ENCODE data around the gene LCN10.

DNA sequence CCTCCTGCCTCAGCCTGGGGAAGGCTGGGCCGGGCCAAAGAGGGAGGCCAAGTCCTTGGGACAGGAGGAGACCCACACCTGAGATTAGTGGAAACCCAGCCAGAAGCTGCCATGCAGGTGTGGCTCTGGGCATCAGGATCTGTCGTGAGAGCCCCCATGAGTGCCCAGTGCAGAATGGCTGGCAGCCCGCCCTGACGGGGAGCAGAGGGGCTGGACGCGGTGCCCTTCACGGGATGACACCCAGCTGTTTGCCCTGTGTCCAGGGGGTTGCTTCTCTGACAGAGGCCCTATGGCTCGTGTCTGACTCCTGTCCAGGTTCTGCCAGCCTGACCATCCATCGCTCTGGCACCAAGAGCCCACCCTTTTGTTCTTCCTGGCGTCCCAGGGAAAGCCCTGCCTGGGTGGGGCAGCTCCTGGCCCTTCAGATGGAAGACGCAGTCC lies 21.8 kb downstream of the LCN10 start:
- TF ChIP-seq EZH2phosphoT487 (IDR thresholded peaks at IDR 0.05; ENCODE audit: insufficient read depth, low read depth), result no peak
- no peak for TF ChIP-seq EZH2 (IDR thresholded peaks at IDR 0.05; ENCODE audit: insufficient read depth, poor library complexity, severe bottlenecking)
